ENCODE results near the gene SPTLC3. TPM values are rescaled to one million over a fixed set of nuclear protein-coding genes. Genes with fewer than 3 reads are reported as not detected.

SPTLC3 gene
- total RNA-seq, 1 donor from 2014 or later = 24.5 TPM

GRCh38 chr20:12984069-12984765, 24.6 kb upstream of the SPTLC3 start:
- ATAC-seq = peak; percentile 35
- DNase-seq (ENCODE audit: low spot score) = no peak

GRCh38 chr20:12984863-12985262, 23.9 kb upstream of the SPTLC3 start:
- DNase-seq (ENCODE audit: low spot score) (no peak), ATAC-seq (no peak)

- ATAC-seq (no peak), DNase-seq (ENCODE audit: low spot score) (no peak)
Measured at GRCh38 chr20:12987261-12987660, 21.5 kb upstream of the SPTLC3 start.

- ATAC-seq (no peak), DNase-seq (ENCODE audit: low spot score) (no peak)
Measured at GRCh38 chr20:12989586-12990115, 19.1 kb upstream of the SPTLC3 start.

GRCh38 chr20:12997128-12997655, 11.6 kb upstream of the SPTLC3 start:
- DNase-seq (ENCODE audit: low spot score) = no peak
- no peak for ATAC-seq

- DNase-seq (ENCODE audit: low spot score) = no peak
- ATAC-seq = no peak
Measured at GRCh38 chr20:12998046-12998445, 10.7 kb upstream of the SPTLC3 start.

- ATAC-seq = no peak
- DNase-seq (ENCODE audit: low spot score) = no peak
Measured at GRCh38 chr20:12999201-12999600, 9.6 kb upstream of the SPTLC3 start.

- ATAC-seq (no peak), DNase-seq (ENCODE audit: low spot score) (no peak)
Measured at GRCh38 chr20:13002251-13002650, 6.5 kb upstream of the SPTLC3 start.

GRCh38 chr20:13006825-13007224, 1.9 kb upstream of the SPTLC3 start:
- ATAC-seq (peak; percentile 27), DNase-seq (ENCODE audit: low spot score) (no peak)

GRCh38 chr20:13007596-13007995, 1.2 kb upstream of the SPTLC3 start:
- no peak for DNase-seq (ENCODE audit: low spot score)
- no peak for ATAC-seq

GRCh38 chr20:13009682-13010406, 1.1 kb downstream of the SPTLC3 start:
- peak; percentile 68 for ATAC-seq
- no peak for DNase-seq (ENCODE audit: low spot score)

GRCh38 chr20:13012886-13013285, 4.1 kb downstream of the SPTLC3 start:
- no peak for DNase-seq (ENCODE audit: low spot score)
- no peak for ATAC-seq

- DNase-seq (ENCODE audit: low spot score) (no peak), ATAC-seq (no peak)
Measured at GRCh38 chr20:13013411-13013810, 4.6 kb downstream of the SPTLC3 start.

GRCh38 chr20:13017235-13017634, 8.5 kb downstream of the SPTLC3 start:
- DNase-seq (ENCODE audit: low spot score) = no peak
- no peak for ATAC-seq

GRCh38 chr20:13017883-13018535, 9.2 kb downstream of the SPTLC3 start:
- no peak for DNase-seq (ENCODE audit: low spot score)
- no peak for ATAC-seq

- no peak for DNase-seq (ENCODE audit: low spot score)
- no peak for ATAC-seq
Measured at GRCh38 chr20:13021205-13021970, 12.6 kb downstream of the SPTLC3 start.

GRCh38 chr20:13022401-13023155, 13.8 kb downstream of the SPTLC3 start:
- DNase-seq (ENCODE audit: low spot score) (no peak), ATAC-seq (no peak)

- ATAC-seq = no peak
- no peak for DNase-seq (ENCODE audit: low spot score)
Measured at GRCh38 chr20:13024596-13024995, 15.8 kb downstream of the SPTLC3 start.

GRCh38 chr20:13025181-13025580, 16.4 kb downstream of the SPTLC3 start:
- no peak for ATAC-seq
- no peak for DNase-seq (ENCODE audit: low spot score)

GRCh38 chr20:13028001-13028400, 19.2 kb downstream of the SPTLC3 start:
- ATAC-seq (no peak), DNase-seq (ENCODE audit: low spot score) (no peak)
